ENCODE results near the gene NUDT16L1.

The NUDT16L1 gene

GRCh38 chr16:4675864-4676786, 17.2 kb upstream of the NUDT16L1 start:
- 57% methylated on average over 15 of the region's 23 CpGs for WGBS (ENCODE audit: insufficient coverage)
- DNase-seq = peak; percentile 37 to 66 (median 66)
- no peaks in the 10 kb centered on the region for H3K9me3 ChIP-seq (ENCODE audit: control extremely low read depth in 1 of 5, control insufficient read depth in 4 of 5, insufficient read depth in 2 of 5, low read depth in 1 of 5, low read length in 4 of 5)
- H3K27ac ChIP-seq (ENCODE audit: insufficient read depth in 1 of 2, low read depth in 1 of 2, low read length in 2 of 2, poor library complexity in 1 of 2, severe bottlenecking in 2 of 2) = peak overlapping the region in 1 of 2 experiments; percentile 45
- peaks cover 0 to 24% (median 16%) of the 10 kb centered on the region in 4 experiments for H3K4me1 ChIP-seq (ENCODE audit: control extremely low read depth in 1 of 4, control insufficient read depth in 4 of 4, insufficient read depth in 4 of 4, low read length in 3 of 4)
- H3K4me3 ChIP-seq (ENCODE audit: control insufficient read depth in 1 of 7, extremely low read depth in 1 of 7, insufficient read depth in 4 of 7, low read depth in 2 of 7, low read length in 6 of 7) = peak overlapping the region in 2 of 7 experiments; percentile 10 to 35
- ChIA-PET CTCF (interaction anchor here (1.6 kb wide), 1 partner anchor 15 kb away, joined by 4 read pairs; no protein-coding TSS in a partner anchor), POLR2A (no interaction called here)
- no peaks in the 10 kb centered on the region for H3K27me3 ChIP-seq (replicated peaks in 2 of 5; ENCODE audit: control insufficient read depth in 4 of 5, insufficient read depth in 5 of 5, low read length in 4 of 5)
- H3K36me3 ChIP-seq (ENCODE audit: control insufficient read depth in 4 of 4, insufficient read depth in 4 of 4, low read length in 3 of 4) = peaks cover under 1 to 67% (median 39%) of the 10 kb centered on the region in 4 experiments

GRCh38 chr16:4676831-4677230, 16.5 kb upstream of the NUDT16L1 start:
- ChIA-PET POLR2A (no interaction called here), CTCF (interaction anchor here (1.6 kb wide), 1 partner anchor 16 kb away, joined by 4 read pairs; no protein-coding TSS in a partner anchor)
- Histone ChIP-seq H3K4me3 (ENCODE audit: control insufficient read depth in 1 of 7, extremely low read depth in 1 of 7, insufficient read depth in 4 of 7, low read depth in 2 of 7, low read length in 6 of 7) (peak overlapping the region in 1 of 7 experiments; percentile 35), H3K27ac (ENCODE audit: insufficient read depth in 1 of 2, low read depth in 1 of 2, low read length in 2 of 2, poor library complexity in 1 of 2, severe bottlenecking in 2 of 2) (peak overlapping the region in 1 of 2 experiments; percentile 45), H3K27me3 (replicated peaks in 2 of 5; ENCODE audit: control insufficient read depth in 4 of 5, insufficient read depth in 5 of 5, low read length in 4 of 5) (no peaks in the 10 kb centered on the region), H3K36me3 (ENCODE audit: control insufficient read depth in 4 of 4, insufficient read depth in 4 of 4, low read length in 3 of 4) (peaks cover 0 to 67% (median 39%) of the 10 kb centered on the region in 4 experiments), H3K4me1 (ENCODE audit: control extremely low read depth in 1 of 4, control insufficient read depth in 4 of 4, insufficient read depth in 4 of 4, low read length in 3 of 4) (peaks cover 0 to 24% (median 16%) of the 10 kb centered on the region in 4 experiments), H3K9me3 (ENCODE audit: control extremely low read depth in 1 of 5, control insufficient read depth in 4 of 5, insufficient read depth in 2 of 5, low read depth in 1 of 5, low read length in 4 of 5) (no peaks in the 10 kb centered on the region)
- DNase-seq = no peak
- 96% methylated on average over 10 of the region's 11 CpGs for WGBS (ENCODE audit: insufficient coverage)

GRCh38 chr16:4677390-4677789, 16.0 kb upstream of the NUDT16L1 start:
- WGBS (ENCODE audit: insufficient coverage) = 97% methylated on average over 15 of the region's 17 CpGs
- H3K27ac ChIP-seq (ENCODE audit: insufficient read depth in 1 of 2, low read depth in 1 of 2, low read length in 2 of 2, poor library complexity in 1 of 2, severe bottlenecking in 2 of 2) = no peak overlapping the region
- H3K9me3 ChIP-seq (ENCODE audit: control extremely low read depth in 1 of 5, control insufficient read depth in 4 of 5, insufficient read depth in 2 of 5, low read depth in 1 of 5, low read length in 4 of 5) = no peaks in the 10 kb centered on the region
- peaks cover 0 to 24% (median 16%) of the 10 kb centered on the region in 4 experiments for H3K4me1 ChIP-seq (ENCODE audit: control extremely low read depth in 1 of 4, control insufficient read depth in 4 of 4, insufficient read depth in 4 of 4, low read length in 3 of 4)
- POLR2A ChIA-PET = no interaction called here
- no peak for DNase-seq
- H3K4me3 ChIP-seq (ENCODE audit: control insufficient read depth in 1 of 7, extremely low read depth in 1 of 7, insufficient read depth in 4 of 7, low read depth in 2 of 7, low read length in 6 of 7) = no peak overlapping the region
- peaks cover 0 to 70% (median 40%) of the 10 kb centered on the region in 4 experiments for H3K36me3 ChIP-seq (ENCODE audit: control insufficient read depth in 4 of 4, insufficient read depth in 4 of 4, low read length in 3 of 4)
- no peaks in the 10 kb centered on the region for H3K27me3 ChIP-seq (replicated peaks in 2 of 5; ENCODE audit: control insufficient read depth in 4 of 5, insufficient read depth in 5 of 5, low read length in 4 of 5)
- CTCF ChIA-PET = interaction anchor here (1.6 kb wide), 1 partner anchor 16 kb away, joined by 4 read pairs; no protein-coding TSS in a partner anchor

- H3K27ac ChIP-seq (ENCODE audit: insufficient read depth in 1 of 2, low read depth in 1 of 2, low read length in 2 of 2, poor library complexity in 1 of 2, severe bottlenecking in 2 of 2) = no peak overlapping the region
- CTCF ChIA-PET = no interaction called here
- 100% methylated on average over 7 of the region's 9 CpGs for WGBS (ENCODE audit: insufficient coverage)
Measured at GRCh38 chr16:4677994-4678393, 15.4 kb upstream of the NUDT16L1 start.

GRCh38 chr16:4678596-4678995, 14.8 kb upstream of the NUDT16L1 start:
- Histone ChIP-seq H3K27ac (ENCODE audit: insufficient read depth in 1 of 2, low read depth in 1 of 2, low read length in 2 of 2, poor library complexity in 1 of 2, severe bottlenecking in 2 of 2) (no peak overlapping the region), H3K27me3 (replicated peaks in 2 of 5; ENCODE audit: control insufficient read depth in 4 of 5, insufficient read depth in 5 of 5, low read length in 4 of 5) (no peaks in the 10 kb centered on the region), H3K4me1 (ENCODE audit: control extremely low read depth in 1 of 4, control insufficient read depth in 4 of 4, insufficient read depth in 4 of 4, low read length in 3 of 4) (peaks cover 0 to 28% (median 16%) of the 10 kb centered on the region in 4 experiments), H3K9me3 (ENCODE audit: control extremely low read depth in 1 of 5, control insufficient read depth in 4 of 5, insufficient read depth in 2 of 5, low read depth in 1 of 5, low read length in 4 of 5) (no peaks in the 10 kb centered on the region), H3K4me3 (ENCODE audit: control insufficient read depth in 1 of 7, extremely low read depth in 1 of 7, insufficient read depth in 4 of 7, low read depth in 2 of 7, low read length in 6 of 7) (no peak overlapping the region), H3K36me3 (ENCODE audit: control insufficient read depth in 4 of 4, insufficient read depth in 4 of 4, low read length in 3 of 4) (peaks cover 0 to 73% (median 40%) of the 10 kb centered on the region in 4 experiments)
- ChIA-PET CTCF (no interaction called here), POLR2A (no interaction called here)
- DNase-seq = no peak
- 96% methylated on average over 6 of the region's 6 CpGs for WGBS (ENCODE audit: insufficient coverage)

More at GRCh38 chr16:4677994-4678393, 15.4 kb upstream of the NUDT16L1 start:
- no peaks in the 10 kb centered on the region for H3K9me3 ChIP-seq (ENCODE audit: control extremely low read depth in 1 of 5, control insufficient read depth in 4 of 5, insufficient read depth in 2 of 5, low read depth in 1 of 5, low read length in 4 of 5)
- POLR2A ChIA-PET = no interaction called here
- DNase-seq = no peak
- H3K4me1 ChIP-seq (ENCODE audit: control extremely low read depth in 1 of 4, control insufficient read depth in 4 of 4, insufficient read depth in 4 of 4, low read length in 3 of 4) = peaks cover 0 to 28% (median 16%) of the 10 kb centered on the region in 4 experiments
- H3K4me3 ChIP-seq (ENCODE audit: control insufficient read depth in 1 of 7, extremely low read depth in 1 of 7, insufficient read depth in 4 of 7, low read depth in 2 of 7, low read length in 6 of 7) = no peak overlapping the region
- peaks cover 0 to 73% (median 42%) of the 10 kb centered on the region in 4 experiments for H3K36me3 ChIP-seq (ENCODE audit: control insufficient read depth in 4 of 4, insufficient read depth in 4 of 4, low read length in 3 of 4)
- no peaks in the 10 kb centered on the region for H3K27me3 ChIP-seq (replicated peaks in 2 of 5; ENCODE audit: control insufficient read depth in 4 of 5, insufficient read depth in 5 of 5, low read length in 4 of 5)

GRCh38 chr16:4679156-4679849, 14.1 kb upstream of the NUDT16L1 start:
- Histone ChIP-seq H3K27ac (ENCODE audit: insufficient read depth in 1 of 2, low read depth in 1 of 2, low read length in 2 of 2, poor library complexity in 1 of 2, severe bottlenecking in 2 of 2) (no peak overlapping the region), H3K9me3 (ENCODE audit: control extremely low read depth in 1 of 5, control insufficient read depth in 4 of 5, insufficient read depth in 2 of 5, low read depth in 1 of 5, low read length in 4 of 5) (no peaks in the 10 kb centered on the region), H3K4me3 (ENCODE audit: control insufficient read depth in 1 of 7, extremely low read depth in 1 of 7, insufficient read depth in 4 of 7, low read depth in 2 of 7, low read length in 6 of 7) (no peak overlapping the region), H3K36me3 (ENCODE audit: control insufficient read depth in 4 of 4, insufficient read depth in 4 of 4, low read length in 3 of 4) (peaks cover under 1 to 77% (median 44%) of the 10 kb centered on the region in 4 experiments), H3K4me1 (ENCODE audit: control extremely low read depth in 1 of 4, control insufficient read depth in 4 of 4, insufficient read depth in 4 of 4, low read length in 3 of 4) (peaks cover 0 to 28% (median 16%) of the 10 kb centered on the region in 4 experiments), H3K27me3 (replicated peaks in 2 of 5; ENCODE audit: control insufficient read depth in 4 of 5, insufficient read depth in 5 of 5, low read length in 4 of 5) (no peaks in the 10 kb centered on the region)
- 96% methylated on average over 16 of the region's 20 CpGs for WGBS (ENCODE audit: insufficient coverage)
- CTCF ChIA-PET = interaction anchor here (0.9 to 1.2 kb wide), 2 partner anchors 29 to 31 kb away, joined by 3 read pairs; no protein-coding TSS in a partner anchor
- no peak for DNase-seq
- POLR2A ChIA-PET = no interaction called here
